IMR-90 (cell line): ENCODE measurements around the gene FGF21. TPM values are rescaled to one million over a fixed set of nuclear protein-coding genes. Genes with fewer than 3 reads are reported as not detected.

ENCODE experiments used
- ATAC-seq: fragments of 200-7000 bp; cut with Tn5 transposase; 2 replicates; pipeline ENCODE4 v1.9.1; 2020; ENCODE audit warnings: low read depth, mild to moderate bottlenecking, moderate library complexity
- BruUV-seq: library from RNA; stranded (reverse); fragments of 400-500 nt; replicated peaks from 2 replicates; lab custom pipeline; 2021; lab: Mats Ljungman, UMichigan
- CTCF ChIA-PET: fragments of 300-600 bp; formaldehyde crosslinking; extraction: SDS; loops from one replicate; lab custom pipeline; 2021; ENCODE audit warnings: antibody characterized with exemption; lab: Yijun Ruan, JAX
- POLR2A ChIA-PET: fragments of 300-600 bp; sonication (Branson Sonifier 250); formaldehyde crosslinking; loops from one replicate; lab custom pipeline; 2022; ENCODE audit warnings: antibody characterized with exemption; ENCODE audit not compliant: unreplicated experiment; lab: Charles Lee
- DNase-seq: peaks from one replicate; pipeline ENCODE4 v3.0.0; 2013
- H2AFZ ChIP-seq: replicated peaks from 2 replicates; pipeline ENCODE3; 2013; ENCODE audit warnings: low read length, mild to moderate bottlenecking; ENCODE audit not compliant: poor library complexity
- H2AK5ac ChIP-seq: 2 replicates; pipeline ENCODE4 v1.6.1; 2013; ENCODE audit warnings: low read depth, low read length, inconsistent platforms
- H2AK9ac ChIP-seq: replicated peaks from 2 replicates; pipeline ENCODE3; 2013; ENCODE audit warnings: mild to moderate bottlenecking, low read depth, low read length, moderate library complexity; ENCODE audit not compliant: poor library complexity
- H2BK120ac ChIP-seq: 2 replicates; pipeline ENCODE4 v1.6.1; 2013; ENCODE audit warnings: low read depth, low read length, inconsistent platforms
- H2BK15ac ChIP-seq: 3 replicates; pipeline ENCODE4 v1.6.1; 2013; ENCODE audit warnings: low read depth, low read length, inconsistent platforms
- H2BK20ac ChIP-seq: 2 replicates; pipeline ENCODE4 v1.6.1; 2013; ENCODE audit warnings: low read depth, mild to moderate bottlenecking, inconsistent platforms, low read length, moderate library complexity
- H2BK5ac ChIP-seq: 2 replicates; pipeline ENCODE4 v1.6.1; 2013; ENCODE audit warnings: mild to moderate bottlenecking, low read depth, low read length, inconsistent platforms; ENCODE audit not compliant: poor library complexity, severe bottlenecking
- H3K14ac ChIP-seq: replicated peaks from 2 replicates; pipeline ENCODE4 v1.6.1; 2013; ENCODE audit warnings: low read depth, low read length, inconsistent platforms
- H3K18ac ChIP-seq: 2 replicates; pipeline ENCODE4 v1.6.1; 2013; ENCODE audit warnings: low read depth, low read length, control low read depth
- H3K23ac ChIP-seq: 2 replicates; pipeline ENCODE4 v1.6.1; 2013; ENCODE audit warnings: low read depth, low read length, inconsistent platforms
- H3K27ac ChIP-seq: 2 replicates; pipeline ENCODE4 v1.5.1; 2013; ENCODE audit warnings: mild to moderate bottlenecking, control low read depth, low read length; ENCODE audit not compliant: insufficient read depth
- H3K27me3 ChIP-seq: 2 replicates; pipeline ENCODE4 v1.6.1; 2013; ENCODE audit warnings: low read length; ENCODE audit not compliant: control insufficient read depth, insufficient read depth
- H3K36me3 ChIP-seq: 2 replicates; pipeline ENCODE4 v1.6.1; 2013; ENCODE audit warnings: low read length, mixed read lengths; ENCODE audit not compliant: control insufficient read depth, insufficient read depth
- H3K4ac ChIP-seq: 2 replicates; pipeline ENCODE4 v1.6.1; 2013; ENCODE audit warnings: low read depth, low read length, inconsistent platforms
- H3K4me1 ChIP-seq: 2 replicates; pipeline ENCODE4 v1.6.1; 2013; ENCODE audit warnings: low read length, mixed read lengths; ENCODE audit not compliant: control insufficient read depth, insufficient read depth
- H3K4me2 ChIP-seq: 2 replicates; pipeline ENCODE4 v1.6.1; 2013; ENCODE audit warnings: low read depth, mild to moderate bottlenecking, control low read depth, low read length, moderate library complexity
- H3K4me3 ChIP-seq: 2 replicates; pipeline ENCODE4 v1.5.1; 2013; ENCODE audit warnings: low read depth, mild to moderate bottlenecking, control low read depth, low read length, moderate library complexity; ENCODE audit not compliant: insufficient read depth
- H3K56ac ChIP-seq: 2 replicates; pipeline ENCODE4 v1.6.1; 2013; ENCODE audit warnings: low read length, inconsistent platforms; ENCODE audit not compliant: insufficient read depth; ENCODE audit errors: extremely low read depth
- H3K79me1 ChIP-seq, 2 experiments: 2 replicates each; pipeline ENCODE4 v1.6.1; 2013; ENCODE audit warnings: low read length in 2 of 2, inconsistent platforms in 1 of 2, low read depth in 1 of 2
- H3K9ac ChIP-seq: 2 replicates; pipeline ENCODE4 v1.6.1; 2013; ENCODE audit warnings: low read depth, low read length, control low read depth
- H3K9me1 ChIP-seq: 2 replicates; pipeline ENCODE4 v1.6.1; 2013; ENCODE audit warnings: low read length, inconsistent platforms; ENCODE audit not compliant: insufficient read depth
- H3K9me3 ChIP-seq: 2 replicates; pipeline ENCODE4 v1.6.1; 2013; ENCODE audit warnings: low read length; ENCODE audit not compliant: control insufficient read depth, insufficient read depth
- H4K20me1 ChIP-seq: 2 replicates; pipeline ENCODE4 v1.6.1; 2013; ENCODE audit warnings: low read length, inconsistent platforms; ENCODE audit not compliant: insufficient read depth
- H4K5ac ChIP-seq: 2 replicates; pipeline ENCODE4 v1.6.1; 2013; ENCODE audit warnings: mild to moderate bottlenecking, low read depth, low read length, control low read depth
- H4K8ac ChIP-seq, 2 experiments: 2 replicates each; pipeline ENCODE4 v1.6.1; 2013; ENCODE audit warnings: low read depth in 2 of 2, low read length in 2 of 2, control low read depth in 1 of 2, inconsistent platforms in 1 of 2
- H4K91ac ChIP-seq: 2 replicates; pipeline ENCODE4 v1.6.1; 2013; ENCODE audit warnings: low read depth, low read length, inconsistent platforms; ENCODE audit not compliant: insufficient read depth
- BHLHE40 ChIP-seq: fragments of 150-350 bp; IDR thresholded peaks from 2 replicates; pipeline ENCODE4 v1.6.1; 2016; ENCODE audit warnings: mild to moderate bottlenecking, low read depth, low read length
- CEBPB ChIP-seq: IDR thresholded peaks from 2 replicates; pipeline ENCODE4 v1.6.1; 2012; ENCODE audit warnings: low read depth, low read length, improper control_type of control experiment
- CHD1 ChIP-seq: IDR thresholded peaks from 2 replicates; pipeline ENCODE4 v1.6.1; 2012; ENCODE audit warnings: low read depth, low read length, improper control_type of control experiment
- ELK1 ChIP-seq: fragments of 150-350 bp; IDR thresholded peaks from 2 replicates; pipeline ENCODE4 v1.6.1; 2016; ENCODE audit warnings: low read depth, mild to moderate bottlenecking, low read length, moderate library complexity, borderline replicate concordance
- MAFK ChIP-seq: IDR thresholded peaks from 2 replicates; pipeline ENCODE4 v1.6.1; 2012; ENCODE audit warnings: low read depth, low read length, improper control_type of control experiment
- MAZ ChIP-seq: IDR thresholded peaks from 2 replicates; pipeline ENCODE4 v1.6.1; 2012; ENCODE audit warnings: low read depth, mild to moderate bottlenecking, low read length, improper control_type of control experiment, moderate library complexity, borderline replicate concordance
- MXI1 ChIP-seq: IDR thresholded peaks from 2 replicates; pipeline ENCODE4 v1.6.1; 2012; ENCODE audit warnings: low read depth, mild to moderate bottlenecking, low read length, moderate library complexity, borderline replicate concordance
- RAD21 ChIP-seq: IDR thresholded peaks from 2 replicates; pipeline ENCODE4 v1.6.1; 2012; ENCODE audit warnings: low read length, improper control_type of control experiment
- RFX5 ChIP-seq: IDR thresholded peaks from 2 replicates; pipeline ENCODE4 v1.8.0; 2012; ENCODE audit warnings: low read depth, mild to moderate bottlenecking, low read length, moderate library complexity
- SMC3 ChIP-seq: fragments of 150-350 bp; IDR thresholded peaks from 2 replicates; pipeline ENCODE4 v1.6.1; 2016; ENCODE audit warnings: low read depth, mild to moderate bottlenecking, antibody characterized with exemption, low read length, moderate library complexity
- USF2 ChIP-seq: fragments of 150-350 bp; IDR thresholded peaks from 2 replicates; pipeline ENCODE4 v1.6.1; 2017; ENCODE audit warnings: mild to moderate bottlenecking, antibody characterized with exemption, low read length, low read depth
- WGBS, 2 experiments: methylation state at CpG; one replicate each; pipeline versions ENCODE4 v1.1.5 to v1.1.7; 2013; ENCODE audit warnings: missing lambda C conversion rate in 2 of 2; ENCODE audit not compliant: insufficient read length in 1 of 2; ENCODE audit errors: extremely low coverage in 2 of 2; 5-methylcytosine and 5-hydroxymethylcytosine counted together
- dilution Hi-C: fragments of 300-500 bp; cut with HindIII; formaldehyde crosslinking; loops from one replicate; pipeline ENCODE4 v1.14.3; 2018; ENCODE audit warnings: low sequenced_read_pairs; ENCODE audit not compliant: unreplicated experiment
- in situ Hi-C: fragments of 300-500 bp; cut with MboI; formaldehyde crosslinking; loops from 3 replicates; pipeline ENCODE4 v1.14.3; 2019; ENCODE audit warnings: low sequenced_read_pairs, inconsistent platforms, mixed read lengths
- intact Hi-C: fragments of 100-400 bp; cut with micrococcal nuclease; formaldehyde crosslinking; loops from 2 replicates; pipeline ENCODE4 v1.10.0; 2022
- polyA plus RNA-seq, 3 experiments: library from polyadenylated mRNA; depleted of rRNA; stranded (reverse); fragments of >200 nt; gene quantifications; 2 replicates each; pipeline ENCODE4 v1.2.3, GENCODE V29; 2012; ENCODE audit warnings: low replicate concordance in 1 of 3
- total RNA-seq: library from RNA; depleted of rRNA; stranded (reverse); fragments of >200 nt; gene quantifications from 2 replicates; pipeline ENCODE4 v1.2.3, GENCODE V29; 2012

Gene FGF21
- total and polyA plus RNA-seq, 2 of the 4 experiments (the other 2 are of a cell fraction): not detected

- TF ChIP-seq MAFK: no peak
Observed at GRCh38 chr19:48740164-48740972, 15.0 kb upstream of the FGF21 start, which contains the start of gene RASIP1 (continued).

- Histone ChIP-seq H2BK120ac (no peak overlapping the region), H3K4me1 (peaks cover 5% of the 10 kb centered on the region), H3K23ac (no peak overlapping the region), H2BK20ac (no peak overlapping the region), H3K56ac (no peak overlapping the region), H2AK9ac (no peak overlapping the region), H3K79me1 (no peaks in the 10 kb centered on the region), H2BK15ac (no peak overlapping the region), H4K8ac (no peak overlapping the region; a peak in 1 of 4 replicates), H3K9me1 (peaks cover 3% of the 10 kb centered on the region), H3K27me3 (peaks cover 19% of the 10 kb centered on the region), H2AFZ (peak overlapping the region; percentile 56), H4K20me1 (no peaks in the 10 kb centered on the region), H3K4me2 (no peak overlapping the region), H2BK5ac (no peak overlapping the region), H3K36me3 (no peaks in the 10 kb centered on the region), H3K18ac (no peak overlapping the region), H4K91ac (no peak overlapping the region), H2AK5ac (no peak overlapping the region), H3K9me3 (no peaks in the 10 kb centered on the region), H3K27ac (no peak overlapping the region), H3K9ac (no peak overlapping the region), H3K4ac (no peak overlapping the region), H3K4me3 (no peak overlapping the region), H4K5ac (no peak overlapping the region), H3K14ac (no peak overlapping the region)
- ChIA-PET CTCF (no interaction called here), POLR2A (no interaction called here)
- DNase-seq (no peak), ATAC-seq (no peak)
- intact Hi-C loops (no loop called here), dilution Hi-C loops (no loop called here), in situ Hi-C loops (no loop called here)
- 33% methylated on average over 23 of the region's 35 CpGs; no CpG with 5 or more reads in 1 of the 2 experiments for WGBS, 2 experiments
- BruUV-seq: no TSS peak
- TF ChIP-seq BHLHE40: no peak
- no peak for TF ChIP-seq RAD21
- TF ChIP-seq USF2: no peak
- no peak for TF ChIP-seq CHD1
- TF ChIP-seq ELK1: no peak
- no peak for TF ChIP-seq MXI1
- TF ChIP-seq MAZ: no peak
- TF ChIP-seq CEBPB: no peak
- TF ChIP-seq RFX5: no peak
- TF ChIP-seq SMC3: no peak
Observed at GRCh38 chr19:48741129-48741999, 14.0 kb upstream of the FGF21 start.
